H1 (cell line): ENCODE data around the gene GSG1L.

Experiments used
- CHD1 ChIP-seq: IDR thresholded peaks from 2 replicates; pipeline ENCODE4 v1.6.1; 2012; ENCODE audit warnings: low read depth, low read length, improper control_type of control experiment
- NANOG ChIP-seq: IDR thresholded peaks from 2 replicates; pipeline ENCODE4 v1.6.1; 2011; ENCODE audit warnings: low read length, low read depth, mild to moderate bottlenecking, inconsistent platforms; ENCODE audit not compliant: insufficient read depth, poor library complexity, severe bottlenecking
- RAD21 ChIP-seq, 2 experiments: IDR thresholded peaks in 1 of 2; conservative IDR thresholded peaks in 1 of 2; 2 replicates each; pipeline ENCODE4 v1.6.1; 2011; ENCODE audit warnings: low read depth in 2 of 2, low read length in 2 of 2, improper control_type of control experiment in 1 of 2, inconsistent platforms in 1 of 2, mild to moderate bottlenecking in 1 of 2, moderate library complexity in 1 of 2

- no peak for TF ChIP-seq CHD1
- TF ChIP-seq RAD21 (IDR thresholded peaks at IDR 0.05 in 1 of 2, conservative IDR thresholded peaks at IDR 0.05 in 1 of 2; ENCODE audit: low read depth in 2 of 2, low read length in 2 of 2): no peak
- no peak for TF ChIP-seq NANOG
Measured at GRCh38 chr16:28062847-28063521, 530 bp downstream of the GSG1L start.
